Measurements from ENCODE around the gene GBP3.

DNA sequence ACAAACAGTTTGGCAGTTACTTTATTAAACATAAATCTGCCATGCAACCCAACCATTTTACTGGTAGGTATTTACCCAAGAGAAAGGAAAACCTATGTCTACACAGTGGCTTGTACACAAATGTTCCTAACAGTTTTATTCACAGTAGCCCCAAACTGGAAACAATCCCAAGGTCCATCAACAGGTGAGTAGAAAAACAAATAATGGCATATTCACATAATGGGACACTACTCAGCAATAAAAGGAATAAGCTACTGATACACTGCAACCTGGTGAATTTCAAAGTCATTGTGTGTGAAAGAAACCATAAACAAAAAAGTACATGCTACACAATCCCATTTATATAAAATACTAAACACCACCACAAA lies 42.9 kb downstream of the GBP3 start:
- TF ChIP-seq PATZ1 (CRISPR knock-in tag; IDR thresholded peaks at IDR 0.05; ENCODE audit: borderline replicate concordance), result no peak
- TF ChIP-seq ZC3H10 (CRISPR knock-in tag; IDR thresholded peaks at IDR 0.05), result no peak
- TF ChIP-seq ARNTL (CRISPR knock-in tag; IDR thresholded peaks at IDR 0.05; ENCODE audit: borderline replicate concordance, low read depth), result no peak

Measured in SK-N-SH treated with all-trans-retinoic acid at 6 μM for 48 hours (cell line).